Esophagus muscularis mucosa (tissue), 4 donors: ENCODE data around the gene LIMS1.

Experiments
- EP300 ChIP-seq: sonication (generic); formaldehyde crosslinking; IDR thresholded peaks from one replicate; pipeline ENCODE4 v1.6.1; 2017; ENCODE audit warnings: antibody characterized with exemption
- POLR2A ChIP-seq: fragments of 450-650 bp; IDR thresholded peaks from one replicate; pipeline ENCODE4 v1.6.1; 2017; ENCODE audit warnings: antibody characterized with exemption, moderate library complexity, mild to moderate bottlenecking, low read depth
- TF ChIP-seq, protein P1 (sequence below), 3 experiments: fragments of 200-600 bp in 2 of 3; fragments of 450-650 bp in 1 of 3; sonication (generic) in 2 of 3; IDR thresholded peaks; one replicate each; pipeline ENCODE4 v1.5.1; 2017 to 2019; ENCODE audit warnings: antibody characterized with exemption in 3 of 3, mild to moderate bottlenecking in 2 of 3, moderate library complexity in 1 of 3

DNA sequence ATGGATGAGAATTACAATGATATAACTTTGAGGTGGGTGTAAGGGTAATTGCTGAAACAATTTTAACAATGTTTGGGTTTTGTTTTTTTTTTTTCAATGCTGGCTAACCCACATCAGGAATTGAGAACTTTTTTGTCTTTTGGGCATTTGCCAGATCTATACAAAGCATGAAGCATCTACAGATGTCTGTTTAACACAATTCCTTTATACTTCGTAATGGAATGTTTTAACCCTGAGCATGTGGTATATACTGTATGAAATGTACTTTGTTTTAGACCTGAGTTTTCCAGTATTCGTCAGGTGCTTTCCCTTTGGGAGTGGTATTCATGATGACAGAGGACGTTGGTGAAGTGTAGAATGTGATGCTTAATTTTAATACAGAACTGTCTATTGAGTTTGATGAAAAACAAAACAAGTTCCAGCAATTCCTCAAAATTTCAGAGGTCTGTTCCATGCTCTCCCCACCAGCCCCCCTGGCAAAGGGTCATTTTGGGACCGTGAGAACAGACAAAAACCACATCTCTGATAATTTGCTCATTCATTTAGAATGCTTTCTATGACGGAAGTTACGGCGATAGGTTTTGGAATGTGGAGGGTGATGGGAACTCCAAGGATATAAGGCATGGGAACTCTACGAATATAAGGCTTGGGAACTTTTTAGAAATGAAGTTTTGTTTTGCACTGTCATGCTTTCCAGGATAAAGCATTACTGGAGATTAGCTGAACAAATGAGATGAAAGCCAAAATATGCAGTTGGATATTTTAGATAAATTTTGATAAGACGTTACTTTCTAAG, 14.1 kb downstream of the LIMS1 start:
- TF ChIP-seq, protein P1, sequence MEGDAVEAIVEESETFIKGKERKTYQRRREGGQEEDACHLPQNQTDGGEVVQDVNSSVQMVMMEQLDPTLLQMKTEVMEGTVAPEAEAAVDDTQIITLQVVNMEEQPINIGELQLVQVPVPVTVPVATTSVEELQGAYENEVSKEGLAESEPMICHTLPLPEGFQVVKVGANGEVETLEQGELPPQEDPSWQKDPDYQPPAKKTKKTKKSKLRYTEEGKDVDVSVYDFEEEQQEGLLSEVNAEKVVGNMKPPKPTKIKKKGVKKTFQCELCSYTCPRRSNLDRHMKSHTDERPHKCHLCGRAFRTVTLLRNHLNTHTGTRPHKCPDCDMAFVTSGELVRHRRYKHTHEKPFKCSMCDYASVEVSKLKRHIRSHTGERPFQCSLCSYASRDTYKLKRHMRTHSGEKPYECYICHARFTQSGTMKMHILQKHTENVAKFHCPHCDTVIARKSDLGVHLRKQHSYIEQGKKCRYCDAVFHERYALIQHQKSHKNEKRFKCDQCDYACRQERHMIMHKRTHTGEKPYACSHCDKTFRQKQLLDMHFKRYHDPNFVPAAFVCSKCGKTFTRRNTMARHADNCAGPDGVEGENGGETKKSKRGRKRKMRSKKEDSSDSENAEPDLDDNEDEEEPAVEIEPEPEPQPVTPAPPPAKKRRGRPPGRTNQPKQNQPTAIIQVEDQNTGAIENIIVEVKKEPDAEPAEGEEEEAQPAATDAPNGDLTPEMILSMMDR (IDR thresholded peaks at IDR 0.05) = no peak
- TF ChIP-seq POLR2A = no peak
- TF ChIP-seq EP300 = no peak
